Peyer's patch (tissue), 4 donors: ENCODE measurements around the gene ARPC5L.

ENCODE experiments used
- CTCF ChIP-seq, 6 experiments: fragments of 450-650 bp in 4 of 6; fragments of 200-600 bp in 2 of 6; sonication (generic) in 1 of 6; IDR thresholded peaks; one replicate each; pipeline ENCODE4 v1.5.1; 2017 to 2019; ENCODE audit warnings: antibody characterized with exemption in 6 of 6, mild to moderate bottlenecking in 3 of 6, moderate library complexity in 1 of 6
- POLR2A ChIP-seq, 2 donors: fragments of 450-650 bp; IDR thresholded peaks; one replicate each; pipeline ENCODE4 v1.5.1; 2017; ENCODE audit warnings: antibody characterized with exemption in 2 of 2, mild to moderate bottlenecking in 2 of 2, moderate library complexity in 2 of 2

GRCh38 chr9:124831642-124832364, 30.1 kb upstream of the ARPC5L start:
- TF ChIP-seq CTCF (IDR thresholded peaks at IDR 0.05) (no peak), POLR2A (IDR thresholded peaks at IDR 0.05) (no peak)
